Ascending aorta (tissue), 2 donors: ENCODE measurements around the gene PHF2. TPM values are rescaled to one million over a fixed set of nuclear protein-coding genes. Genes with fewer than 3 reads are reported as not detected.

Source experiments
- DNase-seq, 2 donors: peaks; one replicate each; pipeline ENCODE4 v3.0.0-alpha.2; 2019; ENCODE audit warnings: low spot score in 2 of 2
- H3K27ac ChIP-seq, 2 donors: fragments of 200-600 bp; sonication (generic); one replicate each; pipeline ENCODE4 v1.5.1; 2016 to 2017; ENCODE audit warnings: mild to moderate bottlenecking in 1 of 2
- H3K27me3 ChIP-seq: fragments of 200-600 bp; sonication (generic); one replicate; pipeline ENCODE4 v1.5.1; 2017
- H3K36me3 ChIP-seq, 2 donors: fragments of 200-600 bp; sonication (generic); one replicate each; pipeline ENCODE4 v1.5.1; 2016
- H3K4me1 ChIP-seq, 2 donors: fragments of 200-600 bp; sonication (generic); one replicate each; pipeline ENCODE4 v1.5.1; 2016 to 2017; ENCODE audit warnings: mild to moderate bottlenecking in 1 of 2
- H3K4me3 ChIP-seq, 2 donors: fragments of 200-600 bp; sonication (generic); one replicate each; pipeline ENCODE4 v1.5.1; 2016 to 2017; ENCODE audit warnings: mild to moderate bottlenecking in 1 of 2
- H3K9me3 ChIP-seq, 2 donors: fragments of 200-600 bp; sonication (generic); one replicate each; pipeline ENCODE4 v1.5.1; 2016
- intact Hi-C: fragments of 100-400 bp; cut with DNase I; formaldehyde crosslinking; loops from one replicate; pipeline ENCODE4 v1.15.1; 2023
- total RNA-seq: library from RNA; depleted of rRNA; stranded (reverse); fragments of >200 nt; gene quantifications from one replicate; pipeline ENCODE4 v1.1.0, GENCODE V29; 2016
- TF ChIP-seq, protein P1 (sequence below), 3 experiments: fragments of 200-600 bp in 2 of 3; fragments of 450-650 bp in 1 of 3; sonication (generic) in 2 of 3; IDR thresholded peaks; one replicate each; pipeline ENCODE4 v1.5.1; 2016 to 2019; ENCODE audit warnings: antibody characterized with exemption in 3 of 3, mild to moderate bottlenecking in 1 of 3, moderate library complexity in 1 of 3

Gene PHF2
- total RNA-seq, 1 donor from 2014 or later, result 45.1 TPM

DNA sequence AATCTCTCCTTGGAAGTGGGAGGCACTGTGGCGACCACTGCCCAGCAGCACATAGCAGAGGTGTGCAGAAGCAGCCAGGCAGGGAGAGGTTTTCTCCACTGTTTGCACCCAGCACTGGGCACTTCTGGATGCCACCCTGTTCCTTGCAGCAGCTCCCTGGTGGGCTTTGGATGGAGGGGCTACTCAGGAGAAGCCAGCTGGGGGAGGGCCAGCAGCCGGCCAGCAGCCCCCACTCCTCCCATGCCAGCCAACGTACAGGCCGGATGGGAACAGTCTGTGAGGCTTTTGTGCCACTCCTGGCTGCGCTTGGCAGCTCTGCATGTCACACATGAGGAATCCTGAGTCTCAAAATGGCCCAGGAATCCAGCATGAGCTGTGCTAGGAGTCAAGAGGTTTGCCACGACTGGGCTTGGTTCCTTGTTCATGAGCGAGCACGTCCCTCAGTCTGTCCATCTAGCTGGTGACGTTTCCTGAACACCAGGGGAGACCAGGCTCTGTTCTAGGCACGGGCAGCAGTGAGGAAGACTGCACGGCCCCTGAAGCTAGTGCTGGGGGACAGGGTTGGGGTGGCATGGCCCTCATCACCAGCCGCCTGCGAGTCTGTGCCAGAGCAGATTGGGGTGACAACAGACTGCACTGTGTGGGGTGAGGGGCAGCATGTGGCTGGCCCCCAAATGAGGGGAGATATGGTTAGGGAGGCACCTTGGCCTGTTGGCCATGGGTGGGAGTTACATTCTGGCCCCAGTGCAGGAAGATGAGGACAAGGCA is 10.1 kb downstream of the PHF2 start:
- Histone ChIP-seq H3K36me3 (no peaks in the 10 kb centered on the region), H3K4me3 (no peak overlapping the region), H3K4me1 (peaks cover 5 to 23% of the 10 kb centered on the region in 2 donors), H3K27me3 (no peaks in the 10 kb centered on the region), H3K27ac (no peak overlapping the region), H3K9me3 (no peaks in the 10 kb centered on the region)
- DNase-seq, result no peak
- TF ChIP-seq, protein P1, sequence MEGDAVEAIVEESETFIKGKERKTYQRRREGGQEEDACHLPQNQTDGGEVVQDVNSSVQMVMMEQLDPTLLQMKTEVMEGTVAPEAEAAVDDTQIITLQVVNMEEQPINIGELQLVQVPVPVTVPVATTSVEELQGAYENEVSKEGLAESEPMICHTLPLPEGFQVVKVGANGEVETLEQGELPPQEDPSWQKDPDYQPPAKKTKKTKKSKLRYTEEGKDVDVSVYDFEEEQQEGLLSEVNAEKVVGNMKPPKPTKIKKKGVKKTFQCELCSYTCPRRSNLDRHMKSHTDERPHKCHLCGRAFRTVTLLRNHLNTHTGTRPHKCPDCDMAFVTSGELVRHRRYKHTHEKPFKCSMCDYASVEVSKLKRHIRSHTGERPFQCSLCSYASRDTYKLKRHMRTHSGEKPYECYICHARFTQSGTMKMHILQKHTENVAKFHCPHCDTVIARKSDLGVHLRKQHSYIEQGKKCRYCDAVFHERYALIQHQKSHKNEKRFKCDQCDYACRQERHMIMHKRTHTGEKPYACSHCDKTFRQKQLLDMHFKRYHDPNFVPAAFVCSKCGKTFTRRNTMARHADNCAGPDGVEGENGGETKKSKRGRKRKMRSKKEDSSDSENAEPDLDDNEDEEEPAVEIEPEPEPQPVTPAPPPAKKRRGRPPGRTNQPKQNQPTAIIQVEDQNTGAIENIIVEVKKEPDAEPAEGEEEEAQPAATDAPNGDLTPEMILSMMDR (IDR thresholded peaks at IDR 0.05), result no peak
- intact Hi-C loops, result no loop called here

DNA sequence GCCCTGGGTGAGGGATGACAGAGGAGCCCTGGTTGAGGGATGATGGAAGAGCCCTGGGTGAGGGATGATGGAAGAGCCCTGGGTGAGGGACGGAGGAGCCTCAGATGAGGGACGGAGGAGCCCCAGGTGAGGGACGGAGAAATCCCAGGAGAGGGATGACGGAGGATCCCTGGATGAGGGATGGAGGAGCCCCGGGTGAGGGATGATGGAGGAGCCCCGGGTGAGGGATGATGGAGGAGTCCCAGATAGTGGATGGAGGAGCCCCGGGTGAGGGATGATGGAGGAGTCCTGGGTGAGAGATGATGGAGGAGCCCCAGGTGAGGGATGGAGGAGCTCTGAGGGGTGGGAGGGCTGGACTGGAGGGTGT is 10.9 kb downstream of the PHF2 start:
- Histone ChIP-seq H3K4me3 (no peak overlapping the region), H3K9me3 (no peaks in the 10 kb centered on the region), H3K4me1 (peaks cover 5 to 19% of the 10 kb centered on the region in 2 donors), H3K36me3 (no peaks in the 10 kb centered on the region), H3K27me3 (no peaks in the 10 kb centered on the region), H3K27ac (no peak overlapping the region)
- intact Hi-C loops, result no loop called here
- DNase-seq, result no peak
- TF ChIP-seq, protein P1 (IDR thresholded peaks at IDR 0.05), result no peak

DNA sequence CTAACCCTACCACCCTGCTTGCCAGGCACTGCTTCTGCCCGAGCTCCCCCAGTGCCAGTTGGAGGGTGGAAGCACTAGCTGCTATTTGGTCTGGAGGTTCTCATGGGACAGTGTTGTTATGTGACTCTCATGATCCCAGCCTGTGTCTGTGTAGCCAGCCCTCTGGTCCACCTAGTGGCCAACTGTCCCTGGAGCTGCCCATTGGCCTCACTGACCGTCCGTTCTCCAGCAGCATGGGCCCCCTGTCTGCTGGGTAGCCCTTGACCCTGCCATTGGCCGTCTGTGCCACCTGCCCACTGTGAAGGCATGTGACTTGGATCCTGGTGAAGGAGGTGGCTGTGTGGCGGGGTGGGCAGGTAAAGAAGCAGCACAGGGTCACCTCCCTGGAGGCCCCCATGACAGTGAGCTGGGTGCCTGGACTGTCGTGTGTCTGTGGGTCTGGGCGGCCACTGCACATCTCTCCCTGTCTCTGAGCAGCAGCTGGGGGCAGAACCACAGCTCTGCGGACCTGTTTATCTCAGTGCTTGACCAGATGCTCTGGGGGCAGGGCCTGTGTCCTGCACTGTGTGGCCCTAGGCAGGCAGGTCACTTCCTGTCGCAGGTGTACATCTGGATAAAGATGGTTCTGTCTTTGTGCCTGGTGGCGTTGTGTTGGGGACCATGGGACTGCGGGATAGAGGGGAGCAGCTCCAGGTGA is 11.4 kb downstream of the PHF2 start:
- Histone ChIP-seq H3K4me3 (no peak overlapping the region), H3K36me3 (no peaks in the 10 kb centered on the region), H3K4me1 (peaks cover 5 to 17% of the 10 kb centered on the region in 2 donors), H3K27me3 (no peaks in the 10 kb centered on the region), H3K9me3 (no peaks in the 10 kb centered on the region), H3K27ac (no peak overlapping the region)
- DNase-seq, result peak in 1 of 2 donors; percentile 56
- TF ChIP-seq, protein P1 (IDR thresholded peaks at IDR 0.05), result no peak
- intact Hi-C loops, result no loop called here

DNA sequence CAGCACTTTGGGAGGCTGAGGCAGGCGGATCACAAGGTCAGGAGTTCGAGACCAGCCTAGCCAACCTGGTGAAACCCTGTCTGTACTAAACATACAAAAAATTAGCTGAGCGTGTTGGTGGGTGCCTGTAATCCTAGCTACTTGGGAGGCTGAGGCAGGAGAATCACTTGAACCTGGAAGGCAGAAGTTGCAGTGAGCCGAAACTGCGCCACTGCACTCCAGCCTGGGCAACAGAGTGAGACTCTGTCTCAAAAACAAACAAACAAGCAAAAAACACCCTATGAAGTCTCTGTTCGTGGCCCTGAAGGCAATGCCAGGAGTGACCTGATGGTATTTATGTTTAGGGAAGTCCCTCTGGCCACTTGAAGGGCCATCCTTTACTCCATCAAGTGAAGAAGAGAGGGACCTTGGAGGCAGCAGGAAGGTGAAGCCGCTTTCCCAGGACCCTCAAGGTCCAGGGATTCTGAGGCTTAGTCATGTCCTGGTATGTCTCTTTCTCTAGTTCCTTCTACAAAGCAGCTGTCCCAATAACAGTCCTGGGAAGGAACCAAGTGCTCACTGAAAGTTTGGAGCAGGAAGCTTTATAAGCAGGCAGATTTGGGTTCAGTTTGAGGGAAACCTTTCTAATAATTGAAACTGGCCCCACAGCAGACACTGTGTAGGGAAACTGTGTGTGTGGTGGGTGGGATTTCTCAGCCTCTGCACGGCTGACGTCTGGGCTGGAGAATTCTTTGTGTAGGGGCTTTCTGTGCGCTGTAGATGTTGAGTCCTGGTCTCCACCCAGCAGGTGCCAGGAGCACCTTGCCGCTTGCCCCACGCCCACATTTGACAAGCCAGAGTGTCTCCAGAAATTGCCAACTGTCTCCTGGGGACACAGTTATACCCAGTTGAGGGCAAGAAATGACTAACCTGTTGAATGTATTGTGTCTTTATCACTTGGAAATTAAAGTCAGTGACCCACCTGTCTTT is 12.5 kb downstream of the PHF2 start:
- TF ChIP-seq, protein P1 (IDR thresholded peaks at IDR 0.05), result no peak
- Histone ChIP-seq H3K27ac (no peak overlapping the region), H3K27me3 (no peaks in the 10 kb centered on the region), H3K4me1 (peaks cover 5 to 17% of the 10 kb centered on the region in 2 donors), H3K9me3 (no peaks in the 10 kb centered on the region), H3K4me3 (no peak overlapping the region), H3K36me3 (no peaks in the 10 kb centered on the region)
- intact Hi-C loops, result no loop called here
- no peak for DNase-seq

DNA sequence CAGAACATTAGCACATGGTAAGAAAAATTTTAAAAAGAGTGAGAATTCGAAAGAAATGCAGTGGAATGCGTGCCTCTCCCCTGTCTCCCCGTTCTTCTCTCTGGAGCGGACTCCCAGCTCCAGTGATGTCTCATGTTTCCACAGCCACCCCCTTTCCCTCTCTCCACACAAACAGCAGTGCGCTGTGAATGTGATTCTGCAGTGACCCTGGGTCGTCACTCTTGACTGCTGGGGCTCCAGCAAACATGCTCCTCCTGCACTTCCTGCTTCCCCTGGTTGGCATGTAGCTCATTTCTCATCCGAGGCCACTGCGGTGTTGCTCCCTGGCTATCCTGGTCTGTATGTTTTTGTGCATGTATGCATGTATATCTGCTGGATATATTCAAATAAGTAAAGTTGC is 13.3 kb downstream of the PHF2 start:
- intact Hi-C loops, result no loop called here
- H3K4me3 ChIP-seq, result no peak overlapping the region
- H3K27me3 ChIP-seq, result no peaks in the 10 kb centered on the region
- TF ChIP-seq, protein P1 (IDR thresholded peaks at IDR 0.05), result no peak
- H3K9me3 ChIP-seq, result no peaks in the 10 kb centered on the region
- no peak overlapping the region for H3K27ac ChIP-seq
- peaks cover 5 to 17% of the 10 kb centered on the region in 2 donors for H3K4me1 ChIP-seq
- no peaks in the 10 kb centered on the region for H3K36me3 ChIP-seq
- no peak for DNase-seq
